HepG2 (cell line): Measurements from ENCODE around the gene ADORA3. TPM values are rescaled to one million over a fixed set of nuclear protein-coding genes. Genes with fewer than 3 reads are reported as not detected.

Experiments used
- AFF4 ChIP-seq: sonication (generic); formaldehyde crosslinking; IDR thresholded peaks from 2 replicates; pipeline ENCODE4 v1.4.0; 2020; ENCODE audit warnings: missing genetic modification reagents
- AGO1 ChIP-seq: fragments of 200-400 bp; formaldehyde crosslinking; IDR thresholded peaks from 2 replicates; pipeline ENCODE4 v1.6.1; 2017; ENCODE audit warnings: mild to moderate bottlenecking, low read depth, low read length, moderate library complexity; ENCODE audit not compliant: poor library complexity, severe bottlenecking
- EHMT2 ChIP-seq: fragments of 200-600 bp; sonication (generic); IDR thresholded peaks from 2 replicates; pipeline ENCODE4 v1.7.0; 2017; ENCODE audit warnings: antibody characterized with exemption, low read depth, low read length, borderline replicate concordance
- KDM2A ChIP-seq: sonication (generic); formaldehyde crosslinking; IDR thresholded peaks from 2 replicates; pipeline ENCODE4 v1.4.0; 2020; ENCODE audit warnings: low read depth, missing genetic modification reagents, borderline replicate concordance
- NFKBIZ ChIP-seq: IDR thresholded peaks from 2 replicates; pipeline ENCODE4 v1.6.1; 2018; ENCODE audit warnings: missing genetic modification reagents, missing compliant biosample characterization
- PAF1 ChIP-seq: IDR thresholded peaks from 2 replicates; pipeline ENCODE4 v1.6.1; 2016; ENCODE audit warnings: missing genetic modification reagents, missing compliant biosample characterization
- PHF21A ChIP-seq: sonication (generic); formaldehyde crosslinking; IDR thresholded peaks from 2 replicates; pipeline ENCODE4 v1.5.0; 2020; ENCODE audit warnings: mild to moderate bottlenecking, missing genetic modification reagents
- SMAD1 ChIP-seq: sonication (generic); formaldehyde crosslinking; IDR thresholded peaks from 2 replicates; pipeline ENCODE4 v1.4.0; 2020; ENCODE audit warnings: missing genetic modification reagents, low read depth, mild to moderate bottlenecking, borderline replicate concordance
- SMAD3 ChIP-seq: sonication (generic); formaldehyde crosslinking; IDR thresholded peaks from 2 replicates; pipeline ENCODE4 v1.4.0; 2020; ENCODE audit warnings: missing genetic modification reagents
- SMAD9 ChIP-seq: sonication (generic); formaldehyde crosslinking; IDR thresholded peaks from 2 replicates; pipeline ENCODE4 v1.5.1; 2020; ENCODE audit warnings: mild to moderate bottlenecking, missing genetic modification reagents
- USF2 ChIP-seq, 2 experiments: sonication (generic) in 1 of 2; formaldehyde crosslinking in 1 of 2; IDR thresholded peaks; 2 replicates each; pipeline versions ENCODE4 v1.5.1 to v1.6.1; 2011 to 2020; ENCODE audit warnings: borderline replicate concordance in 1 of 2, low read depth in 1 of 2, low read length in 1 of 2, mild to moderate bottlenecking in 1 of 2, missing genetic modification reagents in 1 of 2, moderate library complexity in 1 of 2
- ZBTB42 ChIP-seq: sonication (generic); formaldehyde crosslinking; IDR thresholded peaks from 2 replicates; pipeline ENCODE4 v1.5.0; 2020; ENCODE audit warnings: mild to moderate bottlenecking, missing genetic modification reagents
- ZFP41 ChIP-seq: sonication (generic); formaldehyde crosslinking; IDR thresholded peaks from 2 replicates; pipeline ENCODE4 v1.4.0; 2020; ENCODE audit warnings: mild to moderate bottlenecking, missing genetic modification reagents, borderline replicate concordance
- ZNF597 ChIP-seq: sonication (generic); formaldehyde crosslinking; IDR thresholded peaks from 2 replicates; pipeline ENCODE4 v1.5.0; 2020; ENCODE audit warnings: missing genetic modification reagents
- ZNF609 ChIP-seq: sonication (generic); formaldehyde crosslinking; IDR thresholded peaks from 2 replicates; pipeline ENCODE4 v1.4.0; 2020; ENCODE audit warnings: mild to moderate bottlenecking, missing genetic modification reagents, borderline replicate concordance
- polyA plus RNA-seq, 8 experiments: library from polyadenylated mRNA; depleted of rRNA in 3 of 8; stranded (reverse) in 7 of 8; unstranded in 1 of 8; fragments of >200 nt; fragmentation: Illumina TruSeq in 4 of 8; extraction: Trizol in 4 of 8; gene quantifications; 2 replicates each; pipeline versions ENCODE4 v1.2.1 to v1.2.3, GENCODE V29; 2011 to 2016; ENCODE audit warnings: low read depth in 4 of 8, missing spikeins in 1 of 8, mixed read lengths in 1 of 8; ENCODE audit not compliant: insufficient read depth in 1 of 8
- total RNA-seq, 5 experiments: library from RNA; depleted of rRNA; stranded (reverse); fragments of >200 nt; fragmentation: Illumina TruSeq; extraction: Trizol; gene quantifications; 2 replicates each; pipeline ENCODE4 v1.2.3, GENCODE V29; 2016; ENCODE audit warnings: low read depth in 1 of 5

ADORA3 gene
- total and polyA plus RNA-seq, 2 of the 13 experiments (the other 11 are each of a cell fraction or from before 2014, with no cell fraction given): not detected

GRCh38 chr1:111535256-111536191, 32.1 kb upstream of the ADORA3 start (continued):
- TF ChIP-seq SMAD9 (CRISPR knock-in tag): no peak
- no peak for TF ChIP-seq AGO1
- TF ChIP-seq ZNF609 (CRISPR knock-in tag): peak; percentile 73; the same call in 1 of the 2 replicates
- TF ChIP-seq SMAD1 (CRISPR knock-in tag): no peak
- no peak for TF ChIP-seq EHMT2
- TF ChIP-seq ZNF597 (CRISPR knock-in tag): no peak
- no peak for TF ChIP-seq ZFP41 (CRISPR knock-in tag)
- no peak; the same call in 1 of the 2 replicates for TF ChIP-seq ZBTB42 (CRISPR knock-in tag)
- no peak for TF ChIP-seq USF2 (IDR thresholded peaks at IDR 0.05; ENCODE audit: low read depth, low read length)
- TF ChIP-seq USF2 (CRISPR knock-in tag; IDR thresholded peaks at IDR 0.05; ENCODE audit: borderline replicate concordance): peak; percentile 83; the same call in 1 of the 2 replicates
- no peak for TF ChIP-seq SMAD3
- TF ChIP-seq PAF1: no peak
- TF ChIP-seq PHF21A (CRISPR knock-in tag): peak; percentile 75
- no peak for TF ChIP-seq NFKBIZ (CRISPR knock-in tag)
- TF ChIP-seq AFF4 (CRISPR knock-in tag): no peak
- no peak for TF ChIP-seq KDM2A (CRISPR knock-in tag)
